ENCODE data around the gene STX8. TPM values are rescaled to one million over a fixed set of nuclear protein-coding genes. Genes with fewer than 3 reads are reported as not detected.

Gene STX8
- total and polyA plus RNA-seq, 3 experiments from 2014 or later = 63.3 to 171 (median 64.8) TPM

GRCh38 chr17:9403257-9403656, 172.4 kb downstream of the STX8 start:
- Histone ChIP-seq H3K27me3 (ENCODE audit: insufficient read depth, low read length, poor library complexity, severe bottlenecking) (no peaks in the 10 kb centered on the region), H3K27ac (ENCODE audit: low read depth, low read length) (no peak overlapping the region), H3K4me3 (ENCODE audit: low read length) (no peak overlapping the region), H3K36me3 (ENCODE audit: insufficient read depth, low read length) (no peaks in the 10 kb centered on the region), H3K9me3 (ENCODE audit: low read length) (no peaks in the 10 kb centered on the region), H3K4me1 (ENCODE audit: insufficient read depth, low read length) (no peaks in the 10 kb centered on the region)
- Mint-ChIP-seq H3K4me1 (no peaks in the 10 kb centered on the region), H3K27me3 (peaks cover 0 to 2% of the 10 kb centered on the region in 2 donors), H3K36me3 (peaks cover 0 to 11% (median 6%) of the 10 kb centered on the region in 3 donors), H3K9me3 (no peaks in the 10 kb centered on the region), H3K4me3 (no peak overlapping the region), H3K27ac (no peak overlapping the region)
- CTCF ChIA-PET = no interaction called here
- POLR2A ChIA-PET = no interaction called here
- no peak for DNase-seq

GRCh38 chr17:9402590-9403199, 172.9 kb downstream of the STX8 start:
- no peaks in the 10 kb centered on the region for H3K27me3 ChIP-seq (ENCODE audit: insufficient read depth, low read length, poor library complexity, severe bottlenecking)
- no peak overlapping the region for H3K4me3 ChIP-seq (ENCODE audit: low read length)
- Mint-ChIP-seq H3K36me3 (peaks cover 0 to 11% (median 6%) of the 10 kb centered on the region in 3 donors), H3K4me1 (no peaks in the 10 kb centered on the region), H3K27ac (no peak overlapping the region), H3K4me3 (no peak overlapping the region), H3K27me3 (peaks cover 0 to 2% of the 10 kb centered on the region in 2 donors), H3K9me3 (no peaks in the 10 kb centered on the region)
- H3K4me1 ChIP-seq (ENCODE audit: insufficient read depth, low read length) = no peaks in the 10 kb centered on the region
- H3K36me3 ChIP-seq (ENCODE audit: insufficient read depth, low read length) = no peaks in the 10 kb centered on the region
- no peaks in the 10 kb centered on the region for H3K9me3 ChIP-seq (ENCODE audit: low read length)
- no peak overlapping the region for H3K27ac ChIP-seq (ENCODE audit: low read depth, low read length)
- ChIA-PET POLR2A (no interaction called here), CTCF (no interaction called here)
- DNase-seq = no peak

- H3K36me3 ChIP-seq (ENCODE audit: insufficient read depth, low read length) = no peaks in the 10 kb centered on the region
- Mint-ChIP-seq H3K4me3 (no peak overlapping the region), H3K36me3 (peaks cover 0 to 14% (median 12%) of the 10 kb centered on the region in 3 donors), H3K4me1 (no peaks in the 10 kb centered on the region), H3K27ac (no peak overlapping the region), H3K9me3 (no peaks in the 10 kb centered on the region), H3K27me3 (peaks cover 0 to 2% of the 10 kb centered on the region in 2 donors)
- H3K4me3 ChIP-seq (ENCODE audit: low read length) = no peak overlapping the region
- no peak for DNase-seq
- CTCF ChIA-PET = no interaction called here
- no peaks in the 10 kb centered on the region for H3K4me1 ChIP-seq (ENCODE audit: insufficient read depth, low read length)
- POLR2A ChIA-PET = no interaction called here
- H3K27ac ChIP-seq (ENCODE audit: low read depth, low read length) = no peak overlapping the region
- H3K27me3 ChIP-seq (ENCODE audit: insufficient read depth, low read length, poor library complexity, severe bottlenecking) = no peaks in the 10 kb centered on the region
- no peaks in the 10 kb centered on the region for H3K9me3 ChIP-seq (ENCODE audit: low read length)
These were observed 174.2 kb downstream of the STX8 start for GRCh38 chr17:9401434-9401833.

GRCh38 chr17:9389111-9389527, 186.5 kb downstream of the STX8 start:
- Mint-ChIP-seq H3K27ac (no peak overlapping the region), H3K9me3 (peaks cover 12 to 22% (median 17%) of the 10 kb centered on the region in 5 donors), H3K27me3 (no peaks in the 10 kb centered on the region), H3K4me3 (no peak overlapping the region), H3K36me3 (peaks cover 22 to 27% (median 26%) of the 10 kb centered on the region in 3 donors), H3K4me1 (peaks cover 3 to 12% (median 11%) of the 10 kb centered on the region in 3 donors)
- no peaks in the 10 kb centered on the region for H3K27me3 ChIP-seq (ENCODE audit: insufficient read depth, low read length, poor library complexity, severe bottlenecking)
- ChIA-PET CTCF (no interaction called here), POLR2A (no interaction called here)
- no peaks in the 10 kb centered on the region for H3K36me3 ChIP-seq (ENCODE audit: insufficient read depth, low read length)
- peaks cover 8% of the 10 kb centered on the region for H3K9me3 ChIP-seq (ENCODE audit: low read length)
- H3K4me3 ChIP-seq (ENCODE audit: low read length) = no peak overlapping the region
- no peak overlapping the region for H3K27ac ChIP-seq (ENCODE audit: low read depth, low read length)
- no peak for DNase-seq
- H3K4me1 ChIP-seq (ENCODE audit: insufficient read depth, low read length) = no peaks in the 10 kb centered on the region

GRCh38 chr17:9386401-9386800, 189.2 kb downstream of the STX8 start:
- POLR2A ChIA-PET = no interaction called here
- Mint-ChIP-seq H3K4me1 (peaks cover 3 to 12% (median 11%) of the 10 kb centered on the region in 3 donors), H3K27me3 (no peaks in the 10 kb centered on the region), H3K4me3 (no peak overlapping the region), H3K36me3 (peaks cover 1 to 11% (median 7%) of the 10 kb centered on the region in 3 donors), H3K27ac (no peak overlapping the region), H3K9me3 (peaks cover 0 to under 1% (median 0%) of the 10 kb centered on the region in 5 donors)
- Histone ChIP-seq H3K4me3 (ENCODE audit: low read length) (no peak overlapping the region), H3K36me3 (ENCODE audit: insufficient read depth, low read length) (no peaks in the 10 kb centered on the region), H3K9me3 (ENCODE audit: low read length) (no peaks in the 10 kb centered on the region), H3K27ac (ENCODE audit: low read depth, low read length) (no peak overlapping the region), H3K4me1 (ENCODE audit: insufficient read depth, low read length) (no peaks in the 10 kb centered on the region), H3K27me3 (ENCODE audit: insufficient read depth, low read length, poor library complexity, severe bottlenecking) (no peaks in the 10 kb centered on the region)
- DNase-seq = no peak
- CTCF ChIA-PET = no interaction called here

- Histone ChIP-seq H3K9me3 (ENCODE audit: low read length) (no peaks in the 10 kb centered on the region), H3K4me3 (ENCODE audit: low read length) (no peak overlapping the region), H3K36me3 (ENCODE audit: insufficient read depth, low read length) (no peaks in the 10 kb centered on the region), H3K27ac (ENCODE audit: low read depth, low read length) (no peak overlapping the region), H3K4me1 (ENCODE audit: insufficient read depth, low read length) (no peaks in the 10 kb centered on the region), H3K27me3 (ENCODE audit: insufficient read depth, low read length, poor library complexity, severe bottlenecking) (no peaks in the 10 kb centered on the region)
- Mint-ChIP-seq H3K27me3 (no peaks in the 10 kb centered on the region), H3K4me1 (peaks cover 0 to 3% (median 0%) of the 10 kb centered on the region in 3 donors), H3K4me3 (no peak overlapping the region), H3K9me3 (no peaks in the 10 kb centered on the region), H3K36me3 (peaks cover 0 to 10% (median 8%) of the 10 kb centered on the region in 3 donors), H3K27ac (no peak overlapping the region)
- CTCF ChIA-PET = no interaction called here
- POLR2A ChIA-PET = no interaction called here
- no peak for DNase-seq
These were observed 191.8 kb downstream of the STX8 start for GRCh38 chr17:9383826-9384225.

- H3K9me3 ChIP-seq (ENCODE audit: low read length) = no peaks in the 10 kb centered on the region
- Mint-ChIP-seq H3K4me3 (no peak overlapping the region), H3K27me3 (no peaks in the 10 kb centered on the region), H3K27ac (no peak overlapping the region), H3K36me3 (peaks cover 11 to 22% (median 19%) of the 10 kb centered on the region in 3 donors), H3K4me1 (peaks cover 0 to 5% (median 3%) of the 10 kb centered on the region in 3 donors), H3K9me3 (no peaks in the 10 kb centered on the region)
- H3K36me3 ChIP-seq (ENCODE audit: insufficient read depth, low read length) = no peaks in the 10 kb centered on the region
- H3K27me3 ChIP-seq (ENCODE audit: insufficient read depth, low read length, poor library complexity, severe bottlenecking) = no peaks in the 10 kb centered on the region
- DNase-seq = no peak
- ChIA-PET CTCF (no interaction called here), POLR2A (no interaction called here)
- H3K4me3 ChIP-seq (ENCODE audit: low read length) = no peak overlapping the region
- no peak overlapping the region for H3K27ac ChIP-seq (ENCODE audit: low read depth, low read length)
- no peaks in the 10 kb centered on the region for H3K4me1 ChIP-seq (ENCODE audit: insufficient read depth, low read length)
These were observed 193.0 kb downstream of the STX8 start for GRCh38 chr17:9382626-9383025.

- no peak for DNase-seq
- no peaks in the 10 kb centered on the region for H3K9me3 Mint-ChIP-seq
- no peaks in the 10 kb centered on the region for H3K36me3 ChIP-seq (ENCODE audit: insufficient read depth, low read length)
- H3K4me3 ChIP-seq (ENCODE audit: low read length) = no peak overlapping the region
- no peaks in the 10 kb centered on the region for H3K27me3 Mint-ChIP-seq
- no peaks in the 10 kb centered on the region for H3K27me3 ChIP-seq (ENCODE audit: insufficient read depth, low read length, poor library complexity, severe bottlenecking)
- H3K36me3 Mint-ChIP-seq = peaks cover 24 to 36% (median 24%) of the 10 kb centered on the region in 3 donors
- no peak overlapping the region for H3K27ac ChIP-seq (ENCODE audit: low read depth, low read length)
- ChIA-PET CTCF (no interaction called here), POLR2A (no interaction called here)
- peaks cover 0 to 5% (median 0%) of the 10 kb centered on the region in 3 donors for H3K4me1 Mint-ChIP-seq
- no peaks in the 10 kb centered on the region for H3K9me3 ChIP-seq (ENCODE audit: low read length)
- no peak overlapping the region for H3K27ac Mint-ChIP-seq
- H3K4me1 ChIP-seq (ENCODE audit: insufficient read depth, low read length) = no peaks in the 10 kb centered on the region
- no peak overlapping the region for H3K4me3 Mint-ChIP-seq
These were observed 194.6 kb downstream of the STX8 start for GRCh38 chr17:9381068-9381467.
